PC-3 (cell line): ENCODE data around the gene PRPF39. TPM values are rescaled to one million over a fixed set of nuclear protein-coding genes. Genes with fewer than 3 reads are reported as not detected.

ENCODE experiments used
- ATAC-seq: fragments of 200-7000 bp; cut with Tn5 transposase; 2 replicates; pipeline ENCODE4 v1.9.1; 2020; ENCODE audit warnings: mild to moderate bottlenecking, moderate library complexity
- BruUV-seq: library from RNA; stranded (reverse); fragments of 400-500 nt; replicated peaks from 2 replicates; lab custom pipeline; 2021; lab: Mats Ljungman, UMichigan
- CTCF ChIA-PET: fragments of 300-600 bp; sonication (Branson Sonifier 250); formaldehyde crosslinking; loops from one replicate; lab custom pipeline; 2022; ENCODE audit warnings: antibody characterized with exemption; lab: Charles Lee
- POLR2A ChIA-PET: fragments of 300-600 bp; sonication (Branson Sonifier 250); formaldehyde crosslinking; loops from one replicate; lab custom pipeline; 2022; ENCODE audit warnings: antibody characterized with exemption; ENCODE audit not compliant: unreplicated experiment; lab: Charles Lee
- DNase-seq: peaks from one replicate; pipeline ENCODE4 v3.0.0-alpha.2; 2015
- H2AFZ ChIP-seq: fragments of 300-600 bp; sonication (generic); 2 replicates; pipeline ENCODE4 v1.6.0; 2016; ENCODE audit warnings: antibody characterized with exemption, low read length
- H3F3A ChIP-seq: fragments of 300-600 bp; sonication (generic); one replicate; pipeline ENCODE4 v1.6.0; 2017; ENCODE audit warnings: antibody characterized with exemption, low read length, control low read depth, mild to moderate bottlenecking; ENCODE audit not compliant: unreplicated experiment
- H3K27ac ChIP-seq: fragments of 300-600 bp; sonication (generic); 2 replicates; pipeline ENCODE4 v1.5.1; 2016; ENCODE audit warnings: mild to moderate bottlenecking, low read length
- H3K27me3 ChIP-seq: fragments of 300-600 bp; sonication (generic); 2 replicates; pipeline ENCODE4 v1.6.1; 2016; ENCODE audit warnings: low read length, mixed read lengths
- H3K36me3 ChIP-seq: fragments of 300-600 bp; sonication (generic); 2 replicates; pipeline ENCODE4 v1.6.1; 2016; ENCODE audit warnings: low read depth, mixed run types, low read length, mixed read lengths
- H3K4me1 ChIP-seq: fragments of 300-600 bp; sonication (generic); 2 replicates; pipeline ENCODE4 v1.5.1; 2016; ENCODE audit warnings: low read length; ENCODE audit not compliant: insufficient read depth
- H3K4me2 ChIP-seq: fragments of 300-600 bp; sonication (generic); 2 replicates; pipeline ENCODE4 v1.6.0; 2016; ENCODE audit warnings: low read length
- H3K4me3 ChIP-seq: fragments of 300-600 bp; sonication (generic); 2 replicates; pipeline ENCODE4 v1.5.1; 2016; ENCODE audit warnings: mild to moderate bottlenecking, low read length, mixed read lengths
- H3K79me2 ChIP-seq: fragments of 300-600 bp; sonication (generic); 2 replicates; pipeline ENCODE4 v1.6.1; 2017; ENCODE audit warnings: low read length, mixed read lengths
- H3K9ac ChIP-seq: fragments of 300-600 bp; sonication (generic); 2 replicates; pipeline ENCODE4 v1.6.0; 2016; ENCODE audit warnings: mild to moderate bottlenecking, low read length
- H3K9me2 ChIP-seq: fragments of 300-600 bp; sonication (generic); replicated peaks from 2 replicates; pipeline ENCODE4 v1.6.1; 2016; ENCODE audit warnings: mixed run types, low read length, mixed read lengths
- H3K9me3 ChIP-seq: fragments of 300-600 bp; sonication (generic); 2 replicates; pipeline ENCODE4 v1.6.1; 2016; ENCODE audit warnings: low read length, mixed read lengths
- H4K20me1 ChIP-seq: fragments of 300-600 bp; sonication (generic); 2 replicates; pipeline ENCODE4 v1.6.1; 2016; ENCODE audit warnings: low read length, mixed read lengths
- EZH2 ChIP-seq: fragments of 300-600 bp; sonication (generic); IDR thresholded peaks from one replicate; pipeline ENCODE4 v1.6.1; 2017; ENCODE audit warnings: antibody characterized with exemption, mild to moderate bottlenecking, low read length; ENCODE audit not compliant: unreplicated experiment
- EZH2phosphoT487 ChIP-seq: fragments of 300-600 bp; sonication (generic); IDR thresholded peaks from 2 replicates; pipeline ENCODE4 v1.6.1; 2018; ENCODE audit warnings: mild to moderate bottlenecking, antibody characterized with exemption, low read length, borderline replicate concordance
- intact Hi-C: fragments of 100-400 bp; cut with micrococcal nuclease; formaldehyde crosslinking; loops from 2 replicates; pipeline ENCODE4 v1.9.0; 2023
- total RNA-seq: library from RNA; depleted of rRNA; stranded (reverse); fragments of >200 nt; gene quantifications from 2 replicates; pipeline ENCODE4 v1.2.3, GENCODE V29; 2014
- TF ChIP-seq, protein P1 (sequence below): fragments of 300-600 bp; sonication (generic); conservative IDR thresholded peaks from 2 replicates; pipeline ENCODE4 v1.5.1; 2017; ENCODE audit warnings: antibody characterized with exemption, low read depth, mild to moderate bottlenecking, low read length

The PRPF39 gene
- total RNA-seq, 1 experiment from 2014 or later, result 19.2 TPM

DNA sequence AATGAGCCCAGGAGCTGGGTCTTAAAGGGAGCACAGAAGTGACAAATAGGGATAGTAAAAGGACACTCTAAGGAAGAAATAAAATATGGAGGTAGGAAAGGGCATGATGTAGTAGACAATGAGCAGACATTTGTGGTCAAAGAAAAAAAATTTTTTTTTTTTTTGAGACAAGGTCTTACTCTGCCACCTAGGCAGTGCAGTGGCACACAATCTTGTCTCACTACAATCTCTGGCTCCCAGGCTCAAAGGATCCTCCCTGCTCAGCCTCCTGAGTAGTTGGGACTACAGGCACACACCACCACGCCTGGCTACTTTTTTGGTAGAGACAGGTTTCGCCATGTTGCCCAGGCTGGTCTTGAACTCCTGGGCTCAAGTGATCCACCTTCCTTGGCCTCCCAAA, 41.8 kb downstream of the PRPF39 start:
- Histone ChIP-seq H3K4me3 (no peak overlapping the region), H3K4me2 (no peak overlapping the region), H3F3A (no peaks in the 10 kb centered on the region), H3K36me3 (peaks cover 35% of the 10 kb centered on the region), H3K79me2 (0 out of 2 replicates have a peak, but pooled peaks cover 5% of the 10 kb centered on the region), H3K9me3 (no peaks in the 10 kb centered on the region), H3K4me1 (no peaks in the 10 kb centered on the region), H3K27ac (no peak overlapping the region), H3K9ac (no peak overlapping the region), H3K9me2 (no peaks in the 10 kb centered on the region), H2AFZ (no peak overlapping the region), H4K20me1 (no peaks in the 10 kb centered on the region; the same call in 1 of the 2 replicates), H3K27me3 (no peaks in the 10 kb centered on the region)
- intact Hi-C loops, result no loop called here
- CTCF ChIA-PET, result interaction anchor here (0.7 kb wide), 1 partner anchor 99 kb away, joined by 4 read pairs; no protein-coding TSS in a partner anchor
- BruUV-seq, result no TSS peak
- DNase-seq (no peak), ATAC-seq (no peak)
- POLR2A ChIA-PET, result no interaction called here
- TF ChIP-seq EZH2 (no peak), EZH2phosphoT487 (no peak)
- TF ChIP-seq, protein P1, sequence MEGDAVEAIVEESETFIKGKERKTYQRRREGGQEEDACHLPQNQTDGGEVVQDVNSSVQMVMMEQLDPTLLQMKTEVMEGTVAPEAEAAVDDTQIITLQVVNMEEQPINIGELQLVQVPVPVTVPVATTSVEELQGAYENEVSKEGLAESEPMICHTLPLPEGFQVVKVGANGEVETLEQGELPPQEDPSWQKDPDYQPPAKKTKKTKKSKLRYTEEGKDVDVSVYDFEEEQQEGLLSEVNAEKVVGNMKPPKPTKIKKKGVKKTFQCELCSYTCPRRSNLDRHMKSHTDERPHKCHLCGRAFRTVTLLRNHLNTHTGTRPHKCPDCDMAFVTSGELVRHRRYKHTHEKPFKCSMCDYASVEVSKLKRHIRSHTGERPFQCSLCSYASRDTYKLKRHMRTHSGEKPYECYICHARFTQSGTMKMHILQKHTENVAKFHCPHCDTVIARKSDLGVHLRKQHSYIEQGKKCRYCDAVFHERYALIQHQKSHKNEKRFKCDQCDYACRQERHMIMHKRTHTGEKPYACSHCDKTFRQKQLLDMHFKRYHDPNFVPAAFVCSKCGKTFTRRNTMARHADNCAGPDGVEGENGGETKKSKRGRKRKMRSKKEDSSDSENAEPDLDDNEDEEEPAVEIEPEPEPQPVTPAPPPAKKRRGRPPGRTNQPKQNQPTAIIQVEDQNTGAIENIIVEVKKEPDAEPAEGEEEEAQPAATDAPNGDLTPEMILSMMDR, result no peak

DNA sequence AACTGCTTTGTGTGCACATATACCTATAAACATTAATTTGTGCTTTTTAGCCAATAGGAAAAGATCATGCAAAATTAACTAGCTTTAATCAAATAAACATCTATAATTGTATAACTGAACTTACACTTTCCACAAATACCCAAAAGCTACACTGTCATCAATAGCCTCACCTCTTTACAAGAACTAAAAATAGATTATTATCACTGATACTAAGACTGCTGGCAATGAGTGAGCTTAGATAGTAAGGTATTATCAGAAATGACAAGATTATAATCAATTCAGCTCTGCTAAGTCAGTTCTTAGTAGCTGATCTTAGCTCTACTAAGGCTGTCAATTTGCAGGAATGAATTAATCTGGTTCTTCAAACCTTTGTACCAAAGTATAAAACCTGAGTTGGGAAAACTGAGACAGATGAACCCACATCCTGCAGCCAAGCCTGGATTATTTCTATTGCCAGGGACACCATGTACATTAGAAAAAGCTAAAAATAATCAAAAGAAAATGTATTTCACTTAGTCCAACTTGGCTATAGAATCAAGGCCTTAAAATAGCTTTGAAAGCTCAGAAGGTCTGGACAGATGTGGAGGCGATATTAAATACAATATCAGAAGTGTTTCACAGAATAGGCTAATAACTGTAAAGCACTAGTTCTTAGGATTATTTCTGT, 45.2 kb downstream of the PRPF39 start:
- Histone ChIP-seq H3F3A (no peaks in the 10 kb centered on the region), H3K4me1 (no peaks in the 10 kb centered on the region), H3K9me2 (no peaks in the 10 kb centered on the region), H3K9ac (no peak overlapping the region), H2AFZ (no peak overlapping the region), H4K20me1 (no peaks in the 10 kb centered on the region; the same call in 1 of the 2 replicates), H3K36me3 (peaks cover 24% of the 10 kb centered on the region), H3K79me2 (peaks cover 36% of the 10 kb centered on the region), H3K4me2 (no peak overlapping the region), H3K27me3 (no peaks in the 10 kb centered on the region), H3K9me3 (no peaks in the 10 kb centered on the region), H3K4me3 (no peak overlapping the region), H3K27ac (no peak overlapping the region)
- BruUV-seq, result no TSS peak
- intact Hi-C loops, result no loop called here
- no peak for DNase-seq
- ChIA-PET POLR2A (interaction anchor here (0.6 kb wide), 1 partner anchor 63 kb away, joined by 4 read pairs; no protein-coding TSS in a partner anchor), CTCF (no interaction called here)
- TF ChIP-seq EZH2phosphoT487 (no peak), EZH2 (no peak)
- TF ChIP-seq, protein P1, result no peak
- ATAC-seq, result no peak

DNA sequence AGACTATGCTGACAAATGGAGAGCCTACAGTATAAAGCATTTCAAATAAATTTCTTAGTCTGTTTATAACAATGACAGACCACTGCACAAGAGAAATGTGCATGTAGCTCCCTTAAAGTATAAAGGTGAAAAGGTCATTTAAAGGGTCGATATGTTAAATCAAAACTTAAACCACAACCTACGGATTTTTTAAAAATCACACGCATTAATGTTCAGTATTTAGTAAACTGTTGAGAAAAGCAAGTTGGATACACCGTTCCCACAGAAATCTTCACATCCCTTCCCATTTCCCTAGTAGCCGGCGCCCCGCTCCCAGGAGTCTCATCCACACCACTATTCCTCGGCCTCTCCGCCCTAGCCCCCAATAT, 49.8 kb downstream of the PRPF39 start:
- peak overlapping the region; percentile 80 for H2AFZ ChIP-seq
- peak overlapping the region; percentile 27 for H3K27ac ChIP-seq
- TF ChIP-seq EZH2 (no peak), EZH2phosphoT487 (no peak)
- TF ChIP-seq, protein P1, result no peak
- H3K4me1 ChIP-seq, result peaks cover 13% of the 10 kb centered on the region
- H3K9me2 ChIP-seq, result no peaks in the 10 kb centered on the region
- peak overlapping the region; percentile 89 for H3K4me2 ChIP-seq
- peak overlapping the region; percentile 90 for H3K9ac ChIP-seq
- H3K36me3 ChIP-seq, result peaks cover 8% of the 10 kb centered on the region; the same call in 1 of the 2 replicates
- H3F3A ChIP-seq, result no peaks in the 10 kb centered on the region
- DNase-seq (no peak), ATAC-seq (peak; percentile 5)
- TSS peak; percentile 73 for BruUV-seq
- POLR2A ChIA-PET, result interaction anchor here (1.0 kb wide), 1 partner anchor 172 kb away, joined by 3 read pairs; the partner anchor contains the start of genes KLHL28 and TOGARAM1
- H4K20me1 ChIP-seq, result peaks cover 14% of the 10 kb centered on the region
- peak overlapping the region; percentile 97 for H3K4me3 ChIP-seq
- H3K9me3 ChIP-seq, result no peaks in the 10 kb centered on the region
- H3K79me2 ChIP-seq, result peaks cover 65% of the 10 kb centered on the region
- CTCF ChIA-PET, result no interaction called here
- H3K27me3 ChIP-seq, result no peaks in the 10 kb centered on the region
- intact Hi-C loops, result loop anchor here (1.0 to 2.0 kb wide), 7 partner anchors 19 to 236 kb away; partner anchors contain the start of genes MIS18BP1 and TOGARAM1
